HG03045 (cell line): ENCODE results near the gene TACC2.
"Not testable (repeated sequence)": the region's sequence is repeated elsewhere in the genome, so short reads cannot be mapped to it uniquely, and the experiment has no call there.

Experiments
- ATAC-seq: cut with Tn5 transposase; IDR thresholded peaks from one replicate; pipeline ENCODE4 v1.9.1; 2021; ENCODE audit warnings: mild to moderate bottlenecking, moderate library complexity; ENCODE audit not compliant: unreplicated experiment

Gene TACC2

GRCh38 chr10:121988361-121989324 lies at the start of gene TACC2:
TACC2 (plus strand) TSS chr10:121989163; CDS start chr10:122021982, 32,819 bp downstream.
- no peak for ATAC-seq

GRCh38 chr10:121941532-121941931 lies 47.4 kb upstream of the TACC2 start:
- no peak for ATAC-seq

- ATAC-seq = no peak
Observed at GRCh38 chr10:121942749-121943416, 46.1 kb upstream of the TACC2 start.

DNA sequence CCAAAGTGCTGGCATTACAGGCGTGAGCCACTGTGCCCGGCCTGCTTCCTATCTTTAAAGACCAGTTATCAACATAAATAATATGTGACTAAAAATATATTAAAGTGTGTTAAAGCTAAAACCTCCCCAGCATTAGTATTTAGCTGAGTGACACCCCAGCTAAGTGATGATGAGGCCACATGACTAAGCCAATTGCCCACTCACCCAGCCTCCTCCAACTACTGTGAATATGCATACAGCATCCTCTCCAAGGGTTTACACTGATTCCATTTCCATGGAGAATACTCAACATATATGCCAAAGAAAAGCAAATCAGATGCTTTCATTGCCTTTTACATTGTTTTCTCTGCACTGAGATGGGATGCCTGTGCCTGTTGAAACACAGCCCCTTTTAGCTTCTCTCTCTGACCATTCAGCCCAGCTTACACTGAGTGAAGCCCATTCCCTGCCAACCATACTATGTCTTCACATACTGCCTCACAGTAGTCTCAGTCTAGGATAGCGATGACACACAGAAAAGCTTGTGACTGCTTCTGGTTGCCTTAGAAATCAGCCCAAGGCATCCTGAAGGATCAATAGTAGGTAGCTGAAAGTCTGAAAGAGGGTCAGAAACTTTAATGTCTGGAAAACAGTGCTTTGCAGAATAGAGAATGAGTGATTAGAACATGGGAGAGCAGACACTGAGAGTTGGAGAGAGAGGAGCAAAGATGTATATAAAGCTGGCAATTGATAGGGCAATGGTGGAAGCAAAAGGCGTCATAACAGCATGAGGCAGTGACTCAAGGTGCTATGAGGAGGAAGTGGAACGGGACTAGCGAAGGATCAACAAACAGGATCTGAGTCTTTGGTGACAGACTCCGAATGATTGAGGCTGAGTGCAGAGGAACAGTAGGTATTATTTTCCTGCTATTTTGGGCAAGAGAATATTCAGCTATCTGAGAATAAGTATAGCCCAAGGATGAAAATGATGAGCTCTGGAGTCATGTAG lies 41.3 kb upstream of the TACC2 start:
- no peak for ATAC-seq

DNA sequence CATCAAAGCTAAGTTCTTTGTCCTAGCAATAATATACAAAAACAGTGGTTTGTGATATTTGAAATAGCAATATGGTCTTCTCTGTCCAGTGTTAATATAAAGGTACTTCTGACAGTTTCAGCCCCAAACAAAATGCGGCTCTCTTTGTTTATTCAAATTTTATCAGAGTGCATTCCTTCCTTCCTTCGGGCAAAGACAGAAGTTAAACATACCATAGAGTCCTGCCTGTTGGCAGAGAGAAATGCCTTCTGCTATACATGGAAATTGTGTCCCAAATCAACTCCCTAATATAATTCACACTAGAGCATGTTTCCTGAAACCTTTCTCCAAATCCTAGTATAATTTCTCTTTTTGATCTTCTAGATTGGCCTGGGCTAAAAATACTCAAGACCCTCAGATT lies 39.9 kb upstream of the TACC2 start:
- ATAC-seq = no peak

GRCh38 chr10:121949451-121949850 lies 39.5 kb upstream of the TACC2 start:
- no peak for ATAC-seq

- ATAC-seq = no peak
Observed at GRCh38 chr10:121952226-121952625, 36.7 kb upstream of the TACC2 start.

DNA sequence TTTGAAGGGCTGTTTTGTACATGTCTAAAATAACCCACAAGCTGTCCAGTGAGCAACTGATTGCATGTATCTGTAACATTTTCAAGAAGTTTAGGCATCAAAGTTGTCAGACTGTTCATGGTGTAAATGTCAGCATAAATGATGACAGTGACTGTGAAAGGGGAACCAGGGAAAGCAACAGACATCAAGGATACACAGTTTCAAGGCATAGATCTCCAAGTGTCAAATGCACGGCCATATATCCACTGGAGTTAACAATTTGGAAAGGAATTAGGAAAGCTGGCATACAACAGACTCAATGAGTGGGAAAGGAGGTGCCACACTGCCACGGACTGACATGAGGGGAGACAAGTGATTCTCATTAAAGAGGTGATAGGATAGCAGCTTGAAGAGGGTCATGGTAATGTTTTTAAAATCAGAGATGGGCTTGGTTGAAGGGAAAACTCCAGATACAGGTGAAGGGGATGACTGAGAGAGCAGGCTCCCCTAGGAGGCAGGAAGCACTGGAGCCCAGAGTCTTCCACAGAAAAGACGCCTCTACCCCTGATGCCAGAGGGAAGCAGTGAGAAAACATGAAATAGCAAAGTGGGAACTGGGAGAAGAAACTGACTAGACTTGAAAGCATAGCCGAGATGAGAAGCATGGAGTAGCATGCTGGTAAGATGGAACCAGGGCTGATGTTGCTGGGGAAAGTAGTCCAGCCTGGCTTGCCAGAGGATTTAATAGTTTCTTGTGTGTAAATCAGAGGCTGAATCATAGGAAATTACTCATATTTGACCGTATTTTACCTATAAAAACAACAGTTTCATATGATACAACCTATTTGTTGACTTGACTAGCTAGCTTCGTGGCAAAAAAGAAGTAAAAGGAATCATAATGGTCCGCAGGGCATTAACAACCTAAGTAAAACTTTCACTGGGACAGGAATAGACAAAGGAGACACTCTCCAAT lies 32.6 kb upstream of the TACC2 start:
- ATAC-seq = no peak

- no peak for ATAC-seq
Observed at GRCh38 chr10:121959671-121960070, 29.3 kb upstream of the TACC2 start.

DNA sequence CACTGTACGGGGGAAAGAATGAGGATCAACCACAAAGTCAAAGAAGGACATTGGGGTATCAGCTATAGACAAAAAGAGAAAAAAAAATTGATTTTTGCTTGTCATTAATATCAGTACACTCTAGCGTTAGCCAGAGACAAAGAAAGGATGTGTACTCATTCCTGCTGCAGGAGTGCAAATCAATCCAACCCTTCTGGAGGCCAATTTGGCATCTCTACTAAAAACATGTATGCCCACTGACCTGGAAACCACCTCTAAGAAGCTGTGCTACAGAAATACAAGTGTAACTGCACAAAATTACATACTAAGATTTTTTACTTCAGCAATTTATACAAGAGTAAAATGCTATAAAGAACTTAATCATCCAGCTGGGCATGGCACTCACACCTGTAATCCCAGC lies 27.5 kb upstream of the TACC2 start:
- no peak for ATAC-seq

GRCh38 chr10:121965996-121966395 lies 23.0 kb upstream of the TACC2 start:
- no peak for ATAC-seq

DNA sequence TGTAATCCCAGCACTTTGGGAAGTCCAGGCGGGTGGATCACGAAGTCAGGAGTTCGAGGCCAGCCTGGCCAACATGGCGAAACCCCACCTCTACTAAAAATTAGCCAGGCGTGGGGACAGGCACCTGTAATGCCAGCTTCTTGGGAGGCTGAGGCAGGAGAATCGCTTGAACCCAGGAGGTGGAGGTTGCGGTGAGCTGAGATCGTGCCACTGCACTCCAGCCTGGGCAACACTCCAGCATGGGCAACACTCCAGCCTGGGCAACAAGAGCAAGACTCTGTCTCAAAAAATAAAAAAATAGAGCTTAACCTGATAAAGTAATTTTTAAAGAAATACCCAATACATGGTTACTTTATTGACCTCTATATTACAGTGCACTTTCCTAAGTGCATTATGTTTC lies 19.9 kb upstream of the TACC2 start:
- ATAC-seq = not testable (repeated sequence)

DNA sequence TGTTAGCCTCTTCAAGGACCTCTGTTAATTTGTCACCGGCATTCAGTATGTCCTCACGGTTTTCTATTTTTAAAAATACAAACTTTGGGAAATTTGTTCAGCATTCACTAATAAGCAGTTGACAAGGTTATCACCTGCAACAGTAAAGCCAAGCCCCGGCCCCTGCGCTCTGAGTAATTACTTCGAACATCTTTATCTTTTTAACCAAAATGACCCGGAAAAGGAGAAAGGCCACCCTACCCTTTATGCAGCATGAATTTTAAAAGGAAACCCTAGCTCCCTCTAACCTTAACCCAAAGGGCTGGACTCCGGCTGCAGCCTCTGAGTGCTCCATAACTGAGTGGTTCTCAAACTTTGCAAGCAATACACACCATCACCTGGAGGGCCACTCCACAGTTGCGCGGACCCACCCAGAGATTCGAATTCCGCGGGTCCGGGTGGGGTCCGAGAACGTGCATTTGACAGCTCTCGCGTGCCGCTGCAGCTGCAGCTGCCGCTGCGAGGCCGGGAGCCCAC lies 14.9 kb upstream of the TACC2 start:
- ATAC-seq = peak; percentile 18

GRCh38 chr10:121974535-121975294 lies 14.2 kb upstream of the TACC2 start, which contains the start of gene NSMCE4A:
NSMCE4A (minus strand) TSS chr10:121975217; CDS start chr10:121975165, 52 bp downstream.
- peak; percentile 83 for ATAC-seq

DNA sequence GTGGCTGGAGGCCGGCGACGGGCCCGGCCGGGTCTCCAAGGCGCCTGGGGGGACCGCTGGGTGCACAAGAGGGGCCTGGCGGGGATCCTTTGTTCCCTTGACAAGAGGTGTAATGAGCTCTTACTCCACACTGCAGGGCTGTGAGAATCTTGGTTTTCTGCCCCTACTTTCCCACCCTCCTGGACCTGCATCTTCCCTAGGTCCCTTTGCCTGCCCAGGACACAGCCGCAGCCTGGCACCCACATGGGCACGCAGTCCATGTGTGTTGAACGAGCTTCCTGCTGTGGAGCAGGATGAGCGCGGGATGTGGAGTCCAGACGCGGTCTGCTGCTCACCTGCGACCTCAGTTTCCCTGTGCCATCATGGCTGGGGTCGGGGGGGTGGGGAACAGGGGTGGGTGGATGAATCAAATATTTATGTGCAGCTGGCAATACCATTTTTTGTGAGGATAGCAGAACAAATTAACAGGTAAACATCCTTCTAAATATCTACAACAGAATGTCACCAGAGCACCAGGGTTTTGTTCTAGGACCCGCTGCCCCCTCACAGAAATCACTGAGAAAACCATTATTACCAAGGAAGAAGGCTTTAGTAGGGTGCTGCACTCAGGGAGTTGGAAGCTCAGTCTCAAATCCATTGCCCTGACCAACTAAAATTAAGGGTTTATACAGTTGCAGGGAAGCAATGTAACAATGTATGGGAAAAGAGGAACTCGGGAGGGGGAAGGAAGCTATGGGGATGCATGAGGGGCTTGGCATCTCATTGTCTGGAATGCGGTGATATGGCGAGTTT lies 13.5 kb upstream of the TACC2 start:
- ATAC-seq = peak; percentile 3

GRCh38 chr10:121976607-121977006 lies 12.4 kb upstream of the TACC2 start:
- ATAC-seq = no peak

- no peak for ATAC-seq
Observed at GRCh38 chr10:121978511-121978910, 10.5 kb upstream of the TACC2 start.

GRCh38 chr10:121981346-121981745 lies 7.6 kb upstream of the TACC2 start:
- no peak for ATAC-seq
